Activated T-helper 9 cell treated with anti-CD3 and anti-CD28 coated beads, Interleukin-2, amount 50 U/mL, for 16 hours (primary cell): ENCODE data around the gene APOBEC3G.
"Not testable (repeated sequence)": the region's sequence is repeated elsewhere in the genome, so short reads cannot be mapped to it uniquely, and the experiment has no call there.

Source experiments
- DNase-seq: peaks from one replicate; pipeline ENCODE4 v3.0.0-alpha.2; 2020; ENCODE audit warnings: low read depth

The APOBEC3G gene

GRCh38 chr22:39068033-39068785, 8.9 kb upstream of the APOBEC3G start:
- no peak for DNase-seq

GRCh38 chr22:39070186-39070585, 6.9 kb upstream of the APOBEC3G start:
- no peak for DNase-seq

- not testable (repeated sequence) for DNase-seq
These were observed 4.5 kb upstream of the APOBEC3G start for GRCh38 chr22:39072581-39072981.

- DNase-seq, result no peak
These were observed 3.1 kb upstream of the APOBEC3G start for GRCh38 chr22:39073981-39074380.

GRCh38 chr22:39076155-39077025, 685 bp upstream of the APOBEC3G start:
- not testable (repeated sequence) for DNase-seq

- not testable (repeated sequence) for DNase-seq
These were observed 837 bp downstream of the APOBEC3G start for GRCh38 chr22:39077912-39078311.

- no peak for DNase-seq
These were observed 1.3 kb downstream of the APOBEC3G start for GRCh38 chr22:39078329-39078728.

- DNase-seq, result not testable (repeated sequence)
These were observed 2.1 kb downstream of the APOBEC3G start for GRCh38 chr22:39079054-39079637.

GRCh38 chr22:39080052-39080762, 3.1 kb downstream of the APOBEC3G start:
- DNase-seq, result no peak

- DNase-seq, result no peak
These were observed 3.9 kb downstream of the APOBEC3G start for GRCh38 chr22:39081016-39081415.

GRCh38 chr22:39081598-39081997, 4.5 kb downstream of the APOBEC3G start:
- no peak for DNase-seq

- DNase-seq, result no peak
These were observed 6.4 kb downstream of the APOBEC3G start for GRCh38 chr22:39083212-39084165.

GRCh38 chr22:39084666-39085065, 7.6 kb downstream of the APOBEC3G start:
- DNase-seq, result no peak

GRCh38 chr22:39087098-39087497, 10.0 kb downstream of the APOBEC3G start:
- DNase-seq, result no peak

- DNase-seq, result no peak
These were observed 11.0 kb downstream of the APOBEC3G start for GRCh38 chr22:39087881-39088684.

- no peak for DNase-seq
These were observed 11.6 kb downstream of the APOBEC3G start for GRCh38 chr22:39088685-39089032.

GRCh38 chr22:39089928-39090327, 12.9 kb downstream of the APOBEC3G start:
- DNase-seq, result no peak

- peak; percentile 78 for DNase-seq
These were observed 13.5 kb downstream of the APOBEC3G start for GRCh38 chr22:39090426-39091064.
